Colonic mucosa (tissue), 4 donors: ENCODE data around the gene KCNIP2. TPM values are rescaled to one million over a fixed set of nuclear protein-coding genes. Genes with fewer than 3 reads are reported as not detected.
A peak's percentile ranks its signal among the peaks of the same experiment; 100 is the strongest.

Experiments
- DNase-seq: peaks from one replicate; pipeline ENCODE4 v3.0.0-alpha.2; 2020
- H3K27ac ChIP-seq: fragments of 200-600 bp; one replicate; pipeline ENCODE4 v1.8.0; 2021
- H3K27me3 ChIP-seq: fragments of 200-600 bp; one replicate; pipeline ENCODE4 v1.8.0; 2021
- H3K36me3 ChIP-seq: fragments of 200-600 bp; one replicate; pipeline ENCODE4 v1.8.0; 2021
- H3K4me1 ChIP-seq: fragments of 200-600 bp; one replicate; pipeline ENCODE4 v1.8.0; 2021; ENCODE audit warnings: mild to moderate bottlenecking
- H3K4me3 ChIP-seq: fragments of 200-600 bp; one replicate; pipeline ENCODE4 v1.8.0; 2021
- H3K9ac ChIP-seq, 2 donors: one replicate each; pipeline ENCODE4 v1.7.0; 2013; ENCODE audit warnings: control low read depth in 2 of 2, low read depth in 2 of 2, low read length in 2 of 2
- H3K9me3 ChIP-seq: fragments of 200-600 bp; one replicate; pipeline ENCODE4 v1.8.0; 2021
- CTCF ChIP-seq: fragments of 200-600 bp; IDR thresholded peaks from one replicate; pipeline ENCODE4 v1.8.0; 2022; ENCODE audit warnings: antibody characterized with exemption, mild to moderate bottlenecking
- intact Hi-C: fragments of 100-400 bp; cut with DNase I; formaldehyde crosslinking; loops from one replicate; pipeline ENCODE4 v1.14.1; 2022
- total RNA-seq, 2 donors: library from RNA; stranded (reverse); fragmentation: NEBNext Ultra II Directional in 1 of 2; extraction: Animal tissue kit (Norgen Biotek cat#: 25700) in 1 of 2; gene quantifications; one replicate each; pipeline ENCODE4 v1.2.1, GENCODE V29; 2021
- donor health status: healthy.
- donor health status: DM: no; HTN: no; CAD: no.
- donor health status: DM: no; HTN: no; CAD: no.

The KCNIP2 gene
- total RNA-seq, 2 donors from 2014 or later = 1.5 to 2.8 TPM

- H3K27ac ChIP-seq = no peak overlapping the region
- H3K9ac ChIP-seq = no peak overlapping the region
- no peaks in the 10 kb centered on the region for H3K27me3 ChIP-seq
- intact Hi-C loops = no loop called here
- H3K9me3 ChIP-seq = no peaks in the 10 kb centered on the region
- TF ChIP-seq CTCF = no peak
- H3K4me1 ChIP-seq = peaks cover 8% of the 10 kb centered on the region
- DNase-seq = no peak
- no peak overlapping the region for H3K4me3 ChIP-seq
- no peaks in the 10 kb centered on the region for H3K36me3 ChIP-seq
Observed at GRCh38 chr10:101835362-101835761, 8.2 kb downstream of the KCNIP2 start.

GRCh38 chr10:101834341-101834740, 9.3 kb downstream of the KCNIP2 start:
- no peaks in the 10 kb centered on the region for H3K36me3 ChIP-seq

GRCh38 chr10:101833466-101833865, 10.1 kb downstream of the KCNIP2 start:
- peaks cover 7% of the 10 kb centered on the region for H3K4me1 ChIP-seq

More at GRCh38 chr10:101834341-101834740, 9.3 kb downstream of the KCNIP2 start:
- Histone ChIP-seq H3K4me3 (no peak overlapping the region), H3K27me3 (no peaks in the 10 kb centered on the region), H3K9ac (no peak overlapping the region), H3K4me1 (peaks cover 7% of the 10 kb centered on the region), H3K27ac (no peak overlapping the region), H3K9me3 (no peaks in the 10 kb centered on the region)
- no peak for DNase-seq
- TF ChIP-seq CTCF = no peak
- intact Hi-C loops = no loop called here

GRCh38 chr10:101832325-101832771, 11.3 kb downstream of the KCNIP2 start:
- TF ChIP-seq CTCF = no peak
- no peak for DNase-seq
- intact Hi-C loops = no loop called here

More at GRCh38 chr10:101833466-101833865, 10.1 kb downstream of the KCNIP2 start:
- Histone ChIP-seq H3K9me3 (no peaks in the 10 kb centered on the region), H3K36me3 (no peaks in the 10 kb centered on the region), H3K27me3 (no peaks in the 10 kb centered on the region), H3K27ac (no peak overlapping the region), H3K9ac (no peak overlapping the region), H3K4me3 (no peak overlapping the region)
- no peak for DNase-seq
- no peak for TF ChIP-seq CTCF
- intact Hi-C loops = no loop called here

GRCh38 chr10:101831169-101831811, 12.3 kb downstream of the KCNIP2 start:
- intact Hi-C loops = no loop called here
- no peak for TF ChIP-seq CTCF
- DNase-seq = no peak
- H3K4me1 ChIP-seq = peaks cover 7% of the 10 kb centered on the region
- H3K27ac ChIP-seq = peak overlapping the region; percentile 50
- no peaks in the 10 kb centered on the region for H3K9me3 ChIP-seq
- H3K27me3 ChIP-seq = no peaks in the 10 kb centered on the region
- H3K9ac ChIP-seq = peak overlapping the region; percentile 47 to 54
- no peaks in the 10 kb centered on the region for H3K36me3 ChIP-seq
- H3K4me3 ChIP-seq = peak overlapping the region; percentile 53

More at GRCh38 chr10:101832325-101832771, 11.3 kb downstream of the KCNIP2 start:
- H3K4me1 ChIP-seq = peaks cover 7% of the 10 kb centered on the region
- no peaks in the 10 kb centered on the region for H3K9me3 ChIP-seq
- H3K27ac ChIP-seq = no peak overlapping the region
- no peak overlapping the region for H3K9ac ChIP-seq
- no peak overlapping the region for H3K4me3 ChIP-seq
- no peaks in the 10 kb centered on the region for H3K27me3 ChIP-seq
- H3K36me3 ChIP-seq = no peaks in the 10 kb centered on the region
